IPS DF 4.7 (cell line): ENCODE results near the gene PLPPR1.
A peak's percentile ranks its signal among the peaks of the same experiment; 100 is the strongest.
"Not testable (repeated sequence)": the region's sequence is repeated elsewhere in the genome, so short reads cannot be mapped to it uniquely, and the experiment has no call there.

Source experiments
- DNase-seq: peaks from one replicate; pipeline ENCODE4 v3.0.0-alpha.2; 2013; ENCODE audit warnings: low spot score; ENCODE audit errors: extremely low read depth

PLPPR1 gene

DNA sequence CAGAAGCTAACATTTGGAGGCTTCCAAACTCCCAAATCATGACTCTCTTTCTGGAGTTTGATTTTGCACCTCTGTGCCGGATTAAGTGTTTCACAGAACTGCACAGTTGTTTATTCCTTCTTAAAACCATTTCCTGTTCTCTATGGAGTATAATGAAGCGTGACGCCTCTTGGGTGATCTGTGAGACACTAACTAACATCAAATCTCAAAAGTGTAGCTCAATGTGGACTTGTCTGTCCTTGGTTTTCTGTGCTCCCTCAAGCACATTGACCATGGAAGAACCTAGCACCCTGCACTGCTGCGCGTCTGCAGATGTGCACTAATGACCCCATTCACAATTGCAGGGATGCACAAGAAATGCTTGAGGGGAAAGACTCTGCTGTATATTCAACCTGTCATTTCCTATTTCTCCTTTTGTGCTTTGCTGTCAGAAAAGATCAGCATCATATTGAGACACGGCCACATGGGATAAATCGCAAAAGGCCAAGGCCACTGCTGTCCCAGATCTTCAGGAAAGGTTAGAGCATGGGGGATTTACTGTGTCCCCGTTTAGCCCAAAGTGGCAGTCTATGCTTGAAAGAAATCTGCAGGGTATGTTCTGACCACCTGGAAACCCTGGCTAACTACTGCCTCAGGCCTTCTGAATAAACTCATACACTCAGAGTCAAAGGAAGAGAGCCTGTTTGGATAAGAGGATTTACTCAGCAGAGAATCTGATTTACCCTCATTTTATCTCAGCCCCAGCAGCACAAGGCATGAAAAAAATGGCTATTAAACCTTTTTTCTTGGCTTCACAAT lies 246.6 kb downstream of the PLPPR1 start:
- no peak for DNase-seq

- DNase-seq = no peak
Measured at GRCh38 chr9:101275769-101276250, 247.3 kb downstream of the PLPPR1 start.

- DNase-seq = not testable (repeated sequence)
Measured at GRCh38 chr9:101291043-101291442, 262.5 kb downstream of the PLPPR1 start.

DNA sequence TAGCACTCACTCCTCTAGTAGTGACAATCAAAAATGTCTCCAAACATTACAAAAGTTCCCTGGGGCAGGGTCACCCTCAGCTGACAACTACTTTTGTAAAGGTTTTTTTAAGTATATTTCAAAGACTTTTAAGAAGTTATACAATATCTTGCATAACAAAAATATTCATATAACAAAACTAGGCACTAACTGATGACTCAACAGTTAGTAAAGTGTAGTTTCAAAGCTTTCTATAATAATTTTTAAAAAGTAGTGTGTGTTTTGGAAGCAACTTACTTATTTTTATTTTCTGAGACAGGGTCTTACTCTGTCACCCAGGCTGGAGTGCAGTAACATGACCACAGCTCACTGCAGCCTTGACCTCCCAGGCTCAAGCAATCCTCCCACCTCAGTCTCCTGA lies 271.4 kb downstream of the PLPPR1 start:
- no peak for DNase-seq

DNA sequence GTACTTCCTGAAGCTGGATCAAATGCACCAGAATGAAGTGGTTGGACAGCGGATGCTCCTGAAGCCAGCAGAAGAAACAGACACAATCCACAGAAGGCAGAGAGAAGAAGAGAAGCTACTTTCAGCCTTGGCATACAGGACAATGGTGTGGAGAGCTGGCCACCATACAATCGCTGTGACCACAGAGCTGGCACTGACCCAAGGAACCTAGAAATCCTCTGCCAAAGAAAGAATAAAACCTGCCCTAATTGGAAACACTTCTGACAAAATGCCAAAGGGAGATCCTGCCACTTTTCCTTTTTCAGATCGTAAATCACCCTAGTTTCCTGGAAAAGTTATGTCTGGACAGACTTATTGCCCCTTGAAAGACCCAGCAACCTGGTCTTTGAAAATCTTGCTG lies 278.5 kb downstream of the PLPPR1 start:
- DNase-seq = no peak

DNA sequence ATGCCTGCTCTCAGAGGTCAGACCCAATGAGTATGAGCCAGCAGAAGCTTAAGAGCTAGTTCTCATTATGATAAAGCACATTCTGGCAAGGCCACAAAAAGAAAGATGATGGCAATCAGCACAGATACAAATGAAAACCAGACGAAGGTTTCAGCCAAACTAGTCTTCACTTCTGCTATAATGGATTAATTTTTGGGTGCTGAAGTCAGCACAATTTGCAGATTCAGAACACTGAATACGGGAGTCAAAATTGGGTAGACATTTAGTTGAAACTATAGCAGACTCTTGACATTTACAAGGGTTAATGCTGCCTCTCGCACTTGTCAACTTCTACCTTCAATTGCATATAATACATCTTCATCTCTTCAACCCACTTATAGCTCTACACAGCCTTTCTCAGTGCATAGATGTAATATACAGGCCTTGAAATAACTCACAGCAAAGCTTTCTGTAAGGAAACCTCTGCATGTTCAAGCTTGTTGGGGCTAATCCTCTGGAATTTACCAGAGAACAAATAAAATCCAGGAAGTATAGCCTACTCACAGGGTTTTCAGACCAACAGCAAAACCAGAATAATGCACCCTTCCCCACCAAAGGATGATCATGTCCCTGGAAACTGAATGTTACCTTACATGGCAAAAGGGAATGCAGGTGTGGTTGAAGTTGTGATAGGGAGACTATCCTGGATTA lies 279.1 kb downstream of the PLPPR1 start:
- no peak for DNase-seq

- DNase-seq = no peak
Measured at GRCh38 chr9:101309139-101309538, 280.6 kb downstream of the PLPPR1 start.

DNA sequence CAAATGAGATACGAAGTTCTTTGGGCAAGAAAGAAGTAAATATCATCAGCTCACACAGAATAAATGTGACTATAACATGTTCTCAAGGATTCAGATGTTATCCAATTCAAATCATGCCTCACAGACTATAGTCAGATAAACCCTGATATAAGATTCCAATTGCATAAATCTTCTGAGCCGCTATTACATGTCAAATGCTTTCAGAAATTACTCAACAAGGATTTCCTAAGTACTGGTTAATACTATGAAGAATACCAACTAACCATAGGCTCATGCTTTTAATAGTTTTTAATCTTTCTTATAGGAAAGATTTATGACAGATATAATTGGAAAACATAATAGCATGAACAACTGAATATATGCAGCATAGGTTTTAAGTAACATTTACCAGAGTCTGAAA lies 282.7 kb downstream of the PLPPR1 start:
- no peak for DNase-seq

DNA sequence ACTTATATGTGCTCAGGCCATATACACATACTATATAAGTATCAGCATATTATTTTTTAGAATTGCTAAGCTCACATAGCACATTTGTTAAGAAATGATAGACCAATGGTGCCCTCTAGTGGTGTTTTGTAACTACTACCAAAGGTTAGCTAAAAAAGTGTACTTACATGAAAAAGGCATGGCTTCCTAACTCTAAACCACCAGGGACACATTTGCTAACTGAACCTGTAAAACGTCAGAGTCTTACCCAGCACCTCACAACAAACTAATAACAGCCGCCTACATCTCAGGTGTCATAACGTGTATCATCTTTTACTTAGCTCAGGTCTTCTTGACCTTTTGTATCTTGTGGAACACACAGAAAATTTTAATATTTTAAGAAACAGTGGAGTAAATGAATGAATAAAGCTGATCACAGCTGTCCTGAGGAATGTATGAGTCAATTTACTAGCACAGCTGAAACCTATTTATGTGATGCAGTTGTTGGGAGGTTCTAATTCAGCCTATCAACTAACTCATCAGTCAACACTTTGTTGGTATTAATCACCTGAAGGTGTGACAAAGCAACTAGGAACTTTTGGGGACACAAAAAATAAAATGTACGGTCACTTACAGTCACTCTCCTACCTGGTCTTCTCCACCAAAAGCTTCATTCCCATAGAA lies 283.4 kb downstream of the PLPPR1 start:
- DNase-seq = peak; percentile 58

DNA sequence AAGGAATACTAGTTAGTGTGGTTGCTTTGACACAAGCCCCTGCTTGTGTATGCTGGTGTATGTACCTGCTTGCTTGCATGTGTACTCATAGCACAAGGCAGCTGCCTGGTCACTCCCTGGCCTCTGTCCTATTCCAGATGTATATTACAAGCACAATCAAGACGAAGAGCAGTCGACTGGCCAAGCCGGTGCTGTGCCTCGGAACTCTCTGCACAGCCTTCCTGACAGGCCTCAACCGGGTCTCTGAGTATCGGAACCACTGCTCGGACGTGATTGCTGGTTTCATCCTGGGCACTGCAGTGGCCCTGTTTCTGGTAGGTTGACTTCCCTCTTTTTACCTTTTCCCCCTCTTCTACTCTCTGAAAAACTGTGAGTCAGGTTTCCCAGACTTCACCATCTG lies 284.1 kb downstream of the PLPPR1 start:
- no peak for DNase-seq

GRCh38 chr9:101315112-101315450 lies 286.6 kb downstream of the PLPPR1 start:
- no peak for DNase-seq

DNA sequence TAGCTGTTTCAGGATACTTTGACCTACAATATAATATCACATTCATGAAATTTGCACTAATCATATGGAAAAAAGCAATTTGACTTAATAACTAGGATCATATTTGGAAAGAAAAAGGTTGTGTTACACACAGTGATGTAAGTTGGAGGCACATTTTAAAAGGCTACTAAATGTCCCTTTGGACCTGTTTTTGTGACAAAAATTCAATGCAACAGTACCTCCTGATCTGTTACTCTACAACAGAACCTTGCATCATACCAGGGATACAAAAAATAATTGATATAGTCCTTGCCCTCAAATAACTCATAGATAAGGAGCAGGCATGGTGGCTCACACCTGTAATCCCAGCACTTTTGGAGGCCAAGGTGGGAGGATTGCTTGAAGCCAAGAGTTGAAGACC lies 289.2 kb downstream of the PLPPR1 start:
- DNase-seq = no peak

DNA sequence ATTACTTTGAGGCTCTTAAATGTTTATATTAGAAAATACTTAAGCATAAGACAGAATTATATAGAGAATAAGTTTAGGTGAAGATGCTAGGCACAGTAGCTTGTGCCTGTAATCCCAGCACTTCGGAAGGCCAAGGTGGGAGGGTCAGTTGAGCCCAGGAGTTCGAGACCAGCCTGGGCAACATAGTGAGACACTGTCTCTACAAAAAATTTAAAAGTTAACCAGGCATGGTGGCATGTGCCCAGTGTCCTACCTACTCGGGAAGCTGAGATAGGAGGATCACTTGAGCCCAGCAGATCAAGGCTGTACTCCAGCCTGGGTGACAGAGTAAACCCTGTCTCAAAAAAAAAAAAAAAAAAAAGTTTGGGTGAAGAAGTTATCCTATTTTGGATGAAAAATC lies 294.6 kb downstream of the PLPPR1 start:
- no peak for DNase-seq

DNA sequence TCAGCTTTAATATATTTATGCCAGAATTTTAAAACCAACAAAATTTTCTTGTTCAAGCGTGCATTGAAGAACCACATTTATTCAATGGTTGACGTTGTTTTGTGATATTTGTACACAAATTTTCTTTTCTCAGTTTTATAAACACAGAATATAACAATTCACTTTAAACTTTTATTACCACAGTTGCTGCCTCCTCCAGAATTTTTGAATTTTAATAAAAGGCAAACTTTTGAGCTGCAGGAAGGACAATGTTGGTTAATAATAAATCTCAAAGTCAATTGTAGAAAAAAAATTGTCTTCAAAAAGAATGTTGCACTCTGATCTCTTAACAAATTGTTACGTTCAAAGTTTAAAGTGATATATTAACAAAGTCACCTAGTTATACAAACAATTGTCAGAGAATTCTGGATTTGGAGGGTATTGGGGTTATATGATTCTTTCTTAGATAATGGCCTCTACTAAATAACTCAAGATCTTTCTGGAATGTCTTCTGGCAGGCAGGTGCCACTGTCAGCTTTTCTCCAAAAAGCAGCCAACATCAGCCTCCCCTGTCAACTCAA lies 295.8 kb downstream of the PLPPR1 start:
- DNase-seq = no peak

GRCh38 chr9:101325053-101325452 lies 296.5 kb downstream of the PLPPR1 start:
- DNase-seq = no peak

- DNase-seq = no peak
Measured at GRCh38 chr9:101326035-101326434, 297.5 kb downstream of the PLPPR1 start.

DNA sequence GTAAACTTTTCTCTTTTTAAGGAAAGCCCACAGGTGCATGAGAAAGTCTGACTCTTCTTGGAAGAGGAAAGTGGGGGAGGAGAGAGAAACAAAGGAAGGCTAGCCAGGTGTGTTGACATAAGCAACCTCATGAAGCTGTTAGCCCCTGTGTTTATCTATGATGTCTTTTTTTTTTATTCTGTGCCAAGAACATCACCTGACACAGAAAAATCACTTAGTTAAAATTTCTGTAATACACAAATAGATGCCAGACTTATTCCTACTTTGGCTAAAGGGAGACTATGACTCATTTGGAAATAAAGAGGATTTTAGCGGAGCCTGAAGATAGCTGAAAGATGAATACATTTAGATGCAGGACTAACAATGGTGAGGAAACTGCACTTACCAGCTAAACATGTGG lies 298.0 kb downstream of the PLPPR1 start:
- no peak for DNase-seq

- not testable (repeated sequence) for DNase-seq
Measured at GRCh38 chr9:101327422-101327909, 298.9 kb downstream of the PLPPR1 start.

GRCh38 chr9:101332362-101332761 lies 303.8 kb downstream of the PLPPR1 start:
- DNase-seq = no peak

- DNase-seq = no peak
Measured at GRCh38 chr9:101333490-101333889, 305.0 kb downstream of the PLPPR1 start.

- no peak for DNase-seq
Measured at GRCh38 chr9:101333926-101334702, 305.6 kb downstream of the PLPPR1 start.
